ENCODE results near the gene CBS. TPM values are rescaled to one million over a fixed set of nuclear protein-coding genes. Genes with fewer than 3 reads are reported as not detected.
"Not testable (repeated sequence)": the region's sequence is repeated elsewhere in the genome, so short reads cannot be mapped to it uniquely, and the experiment has no call there.

Gene CBS
- total RNA-seq, 2 experiments from 2014 or later, result 31.4 to 31.7 TPM

GRCh38 chr21:43045876-43046821 is 29.5 kb downstream of the CBS start:
- H3K9me3 Mint-ChIP-seq; H3K4me3 Mint-ChIP-seq; H3K36me3 Mint-ChIP-seq (ENCODE audit: low read depth); CTCF ChIA-PET; H3K27me3 Mint-ChIP-seq; H3K4me1 Mint-ChIP-seq; DNase-seq; POLR2A ChIA-PET: not testable (repeated sequence)
- H3K27ac Mint-ChIP-seq, result peak overlapping the region; percentile 9

- peak overlapping the region; percentile 8 for H3K4me3 Mint-ChIP-seq
- CTCF ChIA-PET; H3K27me3 Mint-ChIP-seq; H3K36me3 Mint-ChIP-seq (ENCODE audit: low read depth); DNase-seq; H3K4me1 Mint-ChIP-seq; POLR2A ChIA-PET; H3K9me3 Mint-ChIP-seq: not testable (repeated sequence)
- peak overlapping the region; percentile 85 for H3K27ac Mint-ChIP-seq
Observed at GRCh38 chr21:43045165-43045875, 30.3 kb downstream of the CBS start.

- H3K4me3 Mint-ChIP-seq; H3K36me3 Mint-ChIP-seq (ENCODE audit: low read depth); DNase-seq; H3K27me3 Mint-ChIP-seq; H3K4me1 Mint-ChIP-seq; H3K9me3 Mint-ChIP-seq; H3K27ac Mint-ChIP-seq; POLR2A ChIA-PET; CTCF ChIA-PET: not testable (repeated sequence)
Observed at GRCh38 chr21:43044547-43044946, 31.1 kb downstream of the CBS start.

GRCh38 chr21:43043291-43043690 is 32.3 kb downstream of the CBS start:
- H3K27me3 Mint-ChIP-seq; H3K27ac Mint-ChIP-seq; DNase-seq; CTCF ChIA-PET; H3K4me3 Mint-ChIP-seq; H3K36me3 Mint-ChIP-seq (ENCODE audit: low read depth); H3K4me1 Mint-ChIP-seq; POLR2A ChIA-PET; H3K9me3 Mint-ChIP-seq: not testable (repeated sequence)

- H3K4me1 Mint-ChIP-seq; DNase-seq; H3K4me3 Mint-ChIP-seq; POLR2A ChIA-PET; CTCF ChIA-PET; H3K36me3 Mint-ChIP-seq (ENCODE audit: low read depth); H3K27ac Mint-ChIP-seq; H3K27me3 Mint-ChIP-seq; H3K9me3 Mint-ChIP-seq: not testable (repeated sequence)
Observed at GRCh38 chr21:43042169-43042568, 33.5 kb downstream of the CBS start.

GRCh38 chr21:43038659-43039044 is 37.0 kb downstream of the CBS start:
- not testable (repeated sequence) for DNase-seq, H3K27ac Mint-ChIP-seq

GRCh38 chr21:43037918-43038658 is 37.5 kb downstream of the CBS start:
- H3K36me3 Mint-ChIP-seq (ENCODE audit: low read depth); CTCF ChIA-PET; H3K4me3 Mint-ChIP-seq; H3K4me1 Mint-ChIP-seq; H3K27ac Mint-ChIP-seq; POLR2A ChIA-PET; H3K27me3 Mint-ChIP-seq; H3K9me3 Mint-ChIP-seq; DNase-seq: not testable (repeated sequence)

More at GRCh38 chr21:43038659-43039044, 37.0 kb downstream of the CBS start:
- H3K4me1 Mint-ChIP-seq; H3K36me3 Mint-ChIP-seq (ENCODE audit: low read depth); POLR2A ChIA-PET; H3K9me3 Mint-ChIP-seq; CTCF ChIA-PET; H3K27me3 Mint-ChIP-seq; H3K4me3 Mint-ChIP-seq: not testable (repeated sequence)

- H3K27ac Mint-ChIP-seq, result not testable (repeated sequence)
Observed at GRCh38 chr21:43036889-43037288, 38.7 kb downstream of the CBS start.

GRCh38 chr21:43034826-43035225 is 40.8 kb downstream of the CBS start:
- Mint-ChIP-seq H3K4me1 (no peaks in the 10 kb centered on the region), H3K27me3 (no peaks in the 10 kb centered on the region), H3K9me3 (no peaks in the 10 kb centered on the region), H3K36me3 (ENCODE audit: low read depth) (peaks cover 10% of the 10 kb centered on the region), H3K27ac (no peak overlapping the region), H3K4me3 (no peak overlapping the region)
- ChIA-PET CTCF (no interaction called here), POLR2A (no interaction called here)
- no peak for DNase-seq

More at GRCh38 chr21:43036889-43037288, 38.7 kb downstream of the CBS start:
- DNase-seq; H3K36me3 Mint-ChIP-seq (ENCODE audit: low read depth); H3K27me3 Mint-ChIP-seq; POLR2A ChIA-PET; CTCF ChIA-PET; H3K9me3 Mint-ChIP-seq; H3K4me1 Mint-ChIP-seq; H3K4me3 Mint-ChIP-seq: not testable (repeated sequence)

- Mint-ChIP-seq H3K4me3 (no peak overlapping the region), H3K36me3 (ENCODE audit: low read depth) (peaks cover 15% of the 10 kb centered on the region), H3K27ac (no peak overlapping the region), H3K27me3 (no peaks in the 10 kb centered on the region), H3K9me3 (no peaks in the 10 kb centered on the region), H3K4me1 (no peaks in the 10 kb centered on the region)
- ChIA-PET POLR2A (no interaction called here), CTCF (no interaction called here)
- no peak for DNase-seq
Observed at GRCh38 chr21:43034101-43034500, 41.5 kb downstream of the CBS start.

GRCh38 chr21:43031121-43031619 is 44.5 kb downstream of the CBS start:
- no peak overlapping the region for H3K4me3 Mint-ChIP-seq
- no peaks in the 10 kb centered on the region for H3K27me3 Mint-ChIP-seq
- H3K27ac Mint-ChIP-seq, result no peak overlapping the region
- H3K36me3 Mint-ChIP-seq (ENCODE audit: low read depth), result peaks cover 24% of the 10 kb centered on the region
- no peak for DNase-seq
- H3K9me3 Mint-ChIP-seq, result no peaks in the 10 kb centered on the region
- POLR2A ChIA-PET, result no interaction called here
- no peaks in the 10 kb centered on the region for H3K4me1 Mint-ChIP-seq
- CTCF ChIA-PET, result interaction anchor here (0.6 kb wide), 1 partner anchor 8 kb away, joined by 3 read pairs; no protein-coding TSS in a partner anchor

- Mint-ChIP-seq H3K4me1 (no peaks in the 10 kb centered on the region), H3K9me3 (no peaks in the 10 kb centered on the region), H3K27ac (no peak overlapping the region), H3K36me3 (ENCODE audit: low read depth) (peaks cover 33% of the 10 kb centered on the region), H3K4me3 (no peak overlapping the region), H3K27me3 (no peaks in the 10 kb centered on the region)
- CTCF ChIA-PET, result no interaction called here
- POLR2A ChIA-PET, result no interaction called here
- DNase-seq, result no peak
Observed at GRCh38 chr21:43029785-43030184, 45.9 kb downstream of the CBS start.
